NCI-H446 treated with DMSO at 0.1 percent for 48 hours (cell line): ENCODE measurements around the gene VWA2.
A peak's percentile ranks its signal among the peaks of the same experiment; 100 is the strongest.

Experiments used
- DNase-seq: peaks from one replicate; lab custom pipeline; 2025; lab: John Stamatoyannopoulos, UW

VWA2 gene

DNA sequence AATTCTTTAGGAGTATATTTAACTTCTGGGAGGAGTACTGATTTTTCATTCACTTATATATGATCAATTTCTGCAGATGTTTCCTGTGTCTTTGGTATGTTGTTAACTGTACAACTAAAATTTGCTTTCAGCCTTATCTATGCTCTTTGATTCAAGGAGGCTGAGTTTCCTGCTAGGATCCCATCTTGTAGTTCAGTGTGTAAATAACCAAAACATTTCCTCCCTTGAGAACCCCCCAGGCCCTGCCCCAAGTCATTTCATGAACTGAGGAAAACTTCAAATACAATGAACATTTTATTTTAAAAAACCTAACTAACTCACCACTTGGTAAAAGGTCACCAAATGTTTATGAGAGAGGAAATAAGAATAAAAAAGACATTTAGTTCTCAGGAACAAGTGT is 55.5 kb downstream of the VWA2 start:
- DNase-seq: no peak

DNA sequence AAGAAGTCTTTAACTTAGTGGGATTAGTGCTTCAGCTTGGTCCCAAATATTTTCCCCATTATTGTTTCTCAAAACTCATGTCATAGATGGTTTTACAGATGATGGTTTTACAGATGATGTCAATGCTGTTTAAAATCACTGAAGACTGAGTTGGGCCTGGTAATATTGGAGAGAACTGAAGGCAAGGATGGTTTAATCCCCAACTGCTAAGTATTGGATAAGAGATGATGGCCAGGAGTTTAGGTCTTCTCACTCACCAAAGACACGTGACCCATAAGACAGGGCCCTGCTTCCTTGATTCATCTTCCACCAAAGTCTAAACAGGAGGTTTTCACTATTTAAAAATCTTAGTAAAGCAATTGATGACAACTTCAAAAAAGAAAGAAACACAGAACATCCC is 56.3 kb downstream of the VWA2 start:
- DNase-seq: no peak

DNA sequence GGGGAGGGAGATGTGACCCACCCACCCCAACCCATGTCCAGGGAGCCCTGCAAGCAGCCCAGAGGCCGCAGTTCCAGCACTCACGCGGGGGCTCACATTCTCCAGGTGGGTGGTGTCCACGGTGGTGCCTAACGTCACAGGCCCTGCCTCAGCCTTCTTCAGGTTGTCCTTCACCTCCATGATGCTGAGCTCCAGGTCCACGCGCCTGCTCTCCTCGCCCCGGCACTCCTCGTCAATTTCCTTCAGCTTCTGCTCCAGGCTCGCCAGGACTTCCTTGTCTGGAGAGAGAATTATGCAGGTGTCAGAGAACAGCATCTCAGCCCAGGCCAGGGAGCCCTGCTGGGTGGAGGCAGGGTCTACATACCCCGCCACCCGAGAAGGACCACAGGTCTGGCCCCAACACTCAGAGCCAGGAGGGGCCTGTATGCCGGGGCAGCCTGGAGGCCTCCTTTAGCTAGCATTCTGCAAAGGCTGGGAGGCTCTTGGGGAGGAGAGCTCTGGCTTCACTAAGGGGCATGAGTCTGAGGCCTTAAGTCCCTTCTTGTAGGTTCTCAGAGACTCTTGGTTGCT is 58.2 kb downstream of the VWA2 start:
- DNase-seq: no peak

DNA sequence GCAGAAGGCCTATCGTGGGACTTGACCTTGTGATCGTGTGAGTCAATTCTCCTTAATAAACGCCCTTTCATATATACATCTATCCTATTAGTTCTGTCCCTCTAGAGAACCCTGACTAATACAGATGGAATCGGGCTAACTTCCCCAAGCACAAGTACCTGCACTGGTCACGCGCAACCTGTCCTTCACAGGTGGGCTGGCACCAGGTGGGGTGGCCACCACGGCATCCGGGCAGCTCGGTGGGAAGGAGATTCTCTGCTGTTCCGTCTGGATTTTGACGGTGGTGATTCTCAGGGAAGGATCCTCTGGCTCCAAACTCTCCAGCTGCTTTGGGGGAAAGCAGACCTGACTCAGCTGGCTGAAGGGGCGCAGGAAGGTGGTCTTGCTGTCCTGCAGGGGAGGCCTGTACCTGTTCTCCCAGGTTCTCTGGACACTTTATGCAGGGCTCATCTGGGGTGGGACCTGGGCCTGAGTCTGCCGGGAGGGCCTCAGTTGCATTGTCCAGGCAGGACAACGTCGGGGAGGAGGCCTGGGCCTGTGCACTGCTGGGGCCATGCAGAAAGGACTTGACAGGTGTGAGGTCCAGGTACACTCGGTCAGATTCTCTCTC is 61.1 kb downstream of the VWA2 start:
- no peak for DNase-seq

DNA sequence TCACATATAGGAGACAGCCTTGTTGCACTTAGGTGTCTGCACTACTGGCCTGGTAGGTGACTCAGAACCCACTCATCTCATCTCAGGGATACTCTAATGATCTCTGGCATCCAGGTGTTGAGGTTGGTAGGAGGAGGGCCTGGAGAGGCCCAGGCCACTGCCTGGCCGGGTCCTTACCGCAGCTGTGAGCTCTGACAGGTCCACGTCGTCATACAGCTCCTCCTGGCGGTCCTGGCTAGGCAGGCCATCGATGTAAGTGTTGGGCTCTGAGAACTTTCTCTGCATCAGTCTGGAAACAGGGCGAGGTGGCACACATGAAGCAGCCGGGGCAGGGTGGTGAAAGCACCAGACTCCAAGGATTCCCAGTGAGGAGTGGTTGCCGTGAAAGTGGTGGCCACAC is 62.1 kb downstream of the VWA2 start:
- DNase-seq: no peak

DNA sequence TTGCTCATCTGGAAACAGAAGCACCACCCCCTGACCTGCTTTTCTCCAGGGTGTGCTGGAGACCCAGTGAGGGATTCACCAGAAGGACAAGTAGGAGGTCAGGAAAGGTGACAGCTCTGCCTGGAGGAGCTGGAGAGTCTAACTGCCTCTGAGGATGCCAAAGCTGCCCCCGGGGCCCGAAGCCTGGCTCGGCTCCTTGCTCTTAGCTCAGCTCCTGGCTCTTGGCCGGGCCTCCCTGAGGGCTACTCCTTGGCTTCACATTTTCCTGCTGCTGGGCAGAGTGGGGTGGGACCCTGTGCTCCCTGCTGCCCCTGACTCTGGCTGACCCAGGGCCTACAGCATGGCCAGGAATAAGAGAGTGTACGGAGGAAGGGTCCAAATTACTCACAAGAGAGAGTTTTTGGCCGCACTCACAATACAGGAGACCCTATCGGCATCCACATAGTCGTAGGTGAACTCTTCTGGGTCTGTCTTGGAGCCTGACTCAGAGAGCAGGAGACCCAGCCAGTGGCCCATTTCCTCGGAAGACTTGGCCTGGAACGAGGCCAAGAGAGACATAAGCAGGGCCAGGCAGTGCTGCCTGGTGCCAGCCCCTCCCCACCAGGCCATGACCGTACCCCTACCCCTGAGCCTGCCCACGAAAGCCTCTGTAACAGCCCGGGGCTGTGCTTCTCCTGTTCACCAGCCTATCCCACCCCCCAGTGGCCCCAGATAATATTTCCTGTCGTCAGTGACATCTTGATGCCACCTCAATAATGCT is 63.1 kb downstream of the VWA2 start:
- DNase-seq: no peak

DNA sequence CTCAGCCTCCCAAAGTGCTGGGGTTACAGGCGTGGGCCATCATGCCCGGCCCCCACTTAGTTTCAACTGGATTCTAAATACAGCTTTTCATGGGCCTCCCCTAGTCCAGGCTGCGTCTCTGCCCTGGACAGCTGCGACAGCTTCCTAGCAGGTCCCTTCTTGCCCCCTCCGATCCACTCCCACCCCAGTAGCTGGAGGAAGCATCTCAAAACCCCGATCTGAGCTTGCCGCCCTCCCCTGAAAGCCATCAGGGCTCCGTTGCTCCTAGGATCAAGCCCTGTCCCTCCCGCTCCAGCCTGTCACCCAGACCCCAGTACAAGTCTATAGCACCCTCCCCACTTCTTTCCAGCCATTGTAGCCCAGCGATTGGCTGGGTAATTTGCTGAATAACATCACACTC is 64.5 kb downstream of the VWA2 start:
- no peak for DNase-seq

DNA sequence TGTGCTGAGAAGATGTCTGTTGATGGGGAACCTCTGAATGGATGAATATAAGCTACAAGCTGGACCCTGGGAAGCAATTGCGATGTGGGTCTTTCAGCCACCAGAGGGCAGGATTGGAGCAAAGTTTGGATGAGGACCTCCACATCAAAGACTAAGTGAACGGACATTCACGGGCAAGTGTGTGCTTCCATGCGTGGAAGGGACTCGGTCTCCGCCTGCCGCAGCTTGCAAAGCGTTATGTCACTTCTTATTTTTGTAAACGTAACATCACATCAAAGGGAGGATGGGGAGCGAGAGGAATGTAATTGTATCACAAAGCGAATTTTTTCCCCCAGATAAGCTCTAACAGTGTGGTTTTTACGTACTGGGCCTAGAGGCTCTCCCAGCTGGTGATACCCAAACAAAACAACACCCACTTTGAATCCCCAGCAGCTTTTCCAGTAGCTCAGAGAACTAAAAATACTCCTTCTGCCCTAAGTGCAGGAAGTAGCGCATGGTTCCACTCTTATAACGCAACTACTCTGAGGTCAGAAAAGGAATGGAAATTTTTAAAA is 65.0 kb downstream of the VWA2 start:
- DNase-seq: peak; percentile 32

DNA sequence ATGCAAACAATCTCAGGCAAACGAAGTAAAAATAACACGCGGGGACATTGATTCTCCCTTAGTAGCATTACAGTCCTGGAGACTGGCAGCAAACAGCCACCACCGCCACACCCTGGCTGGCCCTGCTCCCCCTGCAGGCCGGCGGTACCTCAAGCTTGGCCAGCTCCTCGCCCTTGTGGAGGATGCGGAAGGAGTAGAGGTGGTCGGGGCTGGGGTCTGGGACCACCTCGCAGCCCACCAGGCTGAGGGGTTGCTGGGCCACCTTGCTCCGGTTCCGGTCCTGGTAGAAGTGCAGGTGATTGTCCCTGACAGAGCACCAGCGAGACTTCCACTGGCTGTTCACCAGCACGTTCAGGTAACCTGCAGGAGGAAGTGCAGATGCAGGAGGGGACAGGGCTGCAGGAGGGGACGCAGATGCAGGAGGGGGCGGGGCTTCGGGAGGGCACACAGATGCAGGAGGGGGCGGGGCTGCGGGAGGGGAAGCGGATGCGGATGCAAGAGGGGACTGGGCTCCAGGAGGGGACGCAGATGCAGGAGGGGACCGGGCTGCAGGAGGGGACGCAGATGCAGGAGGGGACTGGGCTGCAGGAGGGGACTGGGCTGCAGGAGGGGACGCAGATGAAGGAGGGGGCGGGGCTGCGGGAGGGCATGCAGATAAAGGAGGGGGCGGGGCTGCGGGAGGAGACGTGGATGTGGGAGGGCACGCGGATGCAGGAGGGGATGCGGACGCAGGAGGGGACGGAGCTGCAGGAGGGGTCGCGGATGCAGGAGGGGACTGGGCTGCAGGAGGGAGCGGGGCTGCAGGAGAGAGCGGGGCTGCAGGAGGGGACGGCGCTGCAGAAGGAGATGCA is 65.7 kb downstream of the VWA2 start:
- no peak for DNase-seq

DNA sequence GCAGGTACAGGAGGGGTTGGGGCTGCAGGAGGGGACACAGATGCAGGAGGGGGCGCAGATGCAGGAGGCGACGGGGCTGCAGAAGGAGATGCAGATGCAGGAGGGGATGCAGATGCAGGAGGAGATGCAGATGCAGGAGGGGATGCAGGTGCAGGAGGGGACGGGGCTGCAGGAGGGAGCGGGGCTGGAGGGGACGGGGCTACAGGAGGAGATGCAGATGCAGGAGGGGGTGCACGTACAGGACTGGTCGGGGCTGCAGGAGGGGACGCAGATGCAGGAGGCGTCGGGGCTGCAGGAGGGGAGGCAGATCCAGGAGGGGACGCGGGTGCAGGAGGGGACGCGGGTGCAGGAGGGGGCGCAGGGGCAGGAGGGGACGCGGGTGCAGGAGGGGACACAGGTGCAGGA is 66.5 kb downstream of the VWA2 start:
- no peak for DNase-seq

DNA sequence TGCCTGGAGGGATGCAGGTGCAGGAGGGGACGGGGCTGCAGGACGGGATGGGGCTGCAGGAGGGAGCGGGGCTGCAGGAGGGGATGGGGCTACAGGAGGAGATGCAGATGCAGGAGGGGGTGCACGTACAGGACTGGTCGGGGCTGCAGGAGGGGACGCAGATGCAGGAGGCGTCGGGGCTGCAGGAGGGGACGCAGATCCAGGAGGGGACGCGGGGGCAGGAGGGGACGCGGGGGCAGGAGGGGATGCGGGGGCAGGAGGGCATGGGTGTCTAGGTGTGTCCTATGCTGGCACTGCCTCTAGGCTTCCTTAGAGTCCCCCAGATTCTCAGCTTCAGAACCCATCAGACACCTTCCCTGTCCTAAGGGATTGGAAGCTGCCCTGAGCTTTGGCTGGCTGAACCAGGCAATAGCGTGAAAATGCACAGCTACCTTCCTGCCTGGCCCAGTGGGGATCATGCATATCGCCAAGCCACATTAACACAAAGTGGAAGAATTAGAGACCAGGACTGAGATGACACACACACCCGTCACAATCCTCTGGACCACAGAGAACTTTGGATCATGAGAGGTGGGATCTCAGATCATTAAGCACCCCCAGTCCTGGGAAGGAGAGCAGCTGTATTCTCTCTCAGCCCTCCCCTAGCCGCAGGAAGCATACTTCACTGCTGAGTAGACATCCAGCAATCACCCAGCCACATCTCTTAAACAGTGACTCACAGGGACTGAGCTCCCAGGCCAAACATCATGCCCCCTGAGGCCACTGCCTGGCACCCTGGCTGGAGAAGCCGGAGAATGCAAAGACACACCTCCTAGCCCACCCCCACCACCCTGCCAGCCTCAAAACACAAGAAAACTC is 67.3 kb downstream of the VWA2 start:
- no peak for DNase-seq

DNA sequence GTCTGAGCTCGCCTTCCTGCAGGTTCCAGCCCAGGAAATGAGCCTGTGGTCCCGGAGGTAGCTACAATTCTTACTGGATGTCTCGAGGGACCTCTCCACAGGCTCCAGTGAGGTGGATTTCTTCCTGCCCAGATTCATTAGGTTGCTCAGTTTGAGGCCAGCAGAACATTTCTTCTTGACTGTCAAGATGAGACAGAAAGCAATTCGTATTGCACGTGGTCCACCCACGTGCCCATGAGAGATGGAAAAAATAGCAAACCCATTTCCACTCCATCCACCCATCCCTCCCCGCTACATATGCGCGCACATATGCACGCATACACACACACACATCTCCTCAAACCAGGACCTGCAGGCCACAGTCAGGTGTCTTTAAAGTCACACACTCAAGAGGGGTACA is 68.7 kb downstream of the VWA2 start:
- DNase-seq: no peak

DNA sequence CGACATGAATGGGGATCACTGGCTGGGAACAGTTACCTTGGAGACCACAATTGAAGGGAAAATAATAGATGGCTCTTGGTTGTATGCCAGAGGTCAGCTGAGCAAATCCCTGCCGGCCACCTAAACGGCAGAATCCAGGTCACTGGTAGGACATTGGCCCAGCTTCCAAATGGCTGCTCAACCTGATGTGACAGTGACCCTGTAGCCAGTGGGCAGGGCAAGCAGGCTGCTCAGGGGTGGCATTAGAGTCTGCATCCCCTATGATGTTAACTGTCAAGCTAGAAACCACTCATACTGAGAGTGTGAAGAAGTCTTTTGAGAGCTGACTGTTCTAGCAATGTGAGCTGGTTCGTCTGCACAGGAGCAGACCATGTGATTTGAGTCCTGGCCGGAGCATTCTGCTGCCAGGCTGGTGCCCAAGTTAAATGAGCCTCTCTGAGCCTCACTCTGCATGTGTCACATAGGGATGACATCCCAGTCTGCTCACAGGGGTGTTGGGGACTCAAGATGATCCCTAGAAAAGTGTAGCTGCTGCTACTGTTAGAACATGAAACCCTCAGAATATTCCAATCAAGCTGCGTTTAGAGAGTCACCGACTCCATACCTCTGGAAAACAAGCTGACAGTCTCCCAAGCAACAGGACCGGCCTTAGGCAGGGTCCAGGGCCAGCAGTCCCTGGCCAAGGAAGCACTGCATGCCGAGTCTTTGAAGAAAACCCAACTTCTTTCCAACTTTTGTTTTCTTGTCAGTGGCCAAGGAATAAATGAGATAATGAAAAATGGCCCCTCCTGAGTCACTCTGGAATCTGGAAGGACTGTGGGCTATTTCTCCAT is 69.7 kb downstream of the VWA2 start:
- DNase-seq: no peak

DNA sequence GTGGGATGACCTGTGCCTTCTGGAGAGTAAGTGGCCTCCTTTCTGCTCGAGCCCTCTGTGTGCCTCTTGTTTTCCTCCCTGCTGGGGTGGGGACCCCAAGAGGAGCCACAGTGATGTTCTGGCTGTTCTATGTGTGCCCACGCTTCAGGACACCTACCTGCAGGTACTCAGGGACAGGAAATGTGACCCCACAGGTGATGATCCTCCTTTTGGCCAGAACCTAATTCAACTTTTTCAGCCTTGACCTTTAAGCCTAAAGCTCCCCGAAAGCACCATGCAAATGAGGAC is 70.3 kb downstream of the VWA2 start:
- DNase-seq: no peak

DNA sequence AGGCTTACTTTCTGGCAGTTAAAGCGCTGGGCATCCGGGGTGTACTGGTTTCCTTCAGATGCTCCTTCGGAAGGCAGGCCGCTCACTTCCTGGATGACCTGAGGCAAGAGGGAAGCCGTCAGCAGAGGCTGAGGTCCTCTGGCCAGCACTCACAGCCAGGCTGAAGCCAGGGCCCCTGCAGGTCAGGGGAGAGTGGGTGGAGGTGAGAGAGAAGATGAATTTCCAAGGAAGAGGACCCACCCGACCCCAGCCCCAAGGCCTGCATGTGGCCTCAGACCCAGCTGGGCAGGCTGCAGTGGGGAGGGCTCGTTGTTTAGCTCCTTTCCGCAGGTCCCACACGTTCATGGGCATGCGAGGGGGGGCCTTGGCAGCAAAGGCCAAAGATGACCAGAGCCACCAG is 71.3 kb downstream of the VWA2 start:
- DNase-seq: no peak

DNA sequence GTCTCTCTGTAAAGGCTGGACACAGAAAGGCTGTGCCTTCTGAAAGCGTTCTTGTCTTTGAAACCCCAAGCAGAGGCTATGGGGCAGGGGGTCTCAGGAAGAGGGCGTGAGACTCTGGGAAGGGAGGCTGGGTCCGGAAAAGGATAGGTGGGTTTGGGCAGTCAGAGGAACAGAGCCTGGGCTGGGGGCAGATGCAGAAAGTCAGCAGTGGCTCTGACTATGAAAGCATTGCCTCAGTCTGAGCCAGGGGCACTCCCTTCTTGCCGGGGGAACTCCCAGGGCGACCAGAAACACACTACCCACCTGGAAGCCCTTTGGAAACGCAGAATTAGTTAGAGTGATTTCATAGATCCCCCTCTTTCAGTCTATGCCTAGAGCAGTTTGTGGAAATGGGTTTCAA is 72.0 kb downstream of the VWA2 start:
- no peak for DNase-seq

DNA sequence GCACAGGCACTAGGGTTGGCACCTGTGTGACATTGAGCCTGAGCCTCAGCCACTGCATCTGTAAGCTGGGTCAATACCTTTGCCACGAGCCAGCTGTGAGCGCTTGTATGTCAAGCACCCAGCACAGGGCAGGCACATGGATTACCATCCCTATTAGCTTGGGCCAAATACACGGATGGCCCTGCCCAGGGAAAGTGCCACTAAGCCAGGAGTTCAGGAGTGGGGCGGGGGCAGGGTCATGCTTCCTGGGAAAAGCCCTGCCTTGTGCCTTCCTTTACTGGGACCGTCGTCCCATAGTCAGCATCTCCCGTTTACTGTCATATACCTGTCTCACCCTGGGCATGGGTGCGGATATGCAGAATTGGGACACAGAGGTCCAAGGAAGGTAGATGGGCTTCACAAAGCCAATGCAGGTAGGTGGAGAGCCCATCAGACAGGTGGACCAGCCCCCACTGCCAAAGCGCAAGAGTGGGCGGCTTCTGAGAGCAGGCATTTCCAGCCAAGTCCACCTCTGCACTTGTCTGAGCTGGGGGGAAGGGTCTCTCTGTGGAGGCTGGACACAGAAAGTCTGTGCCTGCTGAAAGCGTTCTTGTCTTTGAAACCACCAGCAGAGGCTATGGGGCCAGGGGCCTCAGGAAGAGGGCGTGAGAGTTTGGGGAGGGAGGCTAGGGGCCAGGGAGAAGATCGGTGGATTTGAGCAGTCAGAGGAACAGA is 72.6 kb downstream of the VWA2 start:
- DNase-seq: no peak

DNA sequence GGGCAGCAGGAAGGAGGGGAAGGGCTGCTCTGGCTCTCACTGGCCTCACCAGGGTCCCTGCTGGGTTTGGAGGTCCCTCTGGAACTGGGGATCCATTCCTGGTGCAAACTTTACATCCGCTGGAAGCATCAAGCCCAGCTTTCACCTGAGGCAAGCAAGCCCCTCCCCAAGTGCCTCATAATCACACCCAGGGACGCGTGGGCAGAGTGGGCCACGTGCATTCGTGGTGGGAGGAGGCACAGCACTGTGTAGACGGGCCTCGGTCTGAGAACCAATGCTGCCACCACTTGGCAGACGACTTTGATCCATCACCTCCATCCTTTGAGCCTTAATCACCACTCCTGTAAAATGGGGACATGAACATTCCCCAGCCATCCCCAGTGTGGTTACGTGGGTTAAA is 74.1 kb downstream of the VWA2 start:
- DNase-seq: no peak

DNA sequence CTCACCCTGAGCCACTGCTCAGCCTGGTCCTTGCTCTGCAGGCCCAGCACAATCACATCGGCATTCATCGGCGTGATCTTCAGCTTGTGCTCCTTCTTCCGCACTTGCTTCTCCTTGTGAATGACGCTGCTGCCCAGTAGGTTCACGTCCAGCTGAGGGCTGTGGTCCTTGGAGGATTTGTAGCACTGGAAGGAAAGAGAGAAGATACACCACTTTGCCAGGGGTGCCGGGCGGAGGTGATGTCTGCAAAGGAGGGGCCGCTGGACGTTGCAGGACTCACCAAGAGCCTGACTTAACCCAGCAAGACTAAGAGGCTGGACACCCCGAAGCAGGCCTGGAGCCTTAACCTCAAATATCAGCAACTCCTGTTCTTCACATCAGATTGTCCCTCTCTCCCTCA is 74.8 kb downstream of the VWA2 start:
- no peak for DNase-seq
